ENCODE measurements around the gene MPC1. TPM values are rescaled to one million over a fixed set of nuclear protein-coding genes. Genes with fewer than 3 reads are reported as not detected.
A peak's percentile ranks its signal among the peaks of the same experiment; 100 is the strongest.
"Not testable (repeated sequence)": the region's sequence is repeated elsewhere in the genome, so short reads cannot be mapped to it uniquely, and the experiment has no call there.

MPC1 gene
- polyA plus RNA-seq, 4 donors = 25.9 to 213 (median 115) TPM

DNA sequence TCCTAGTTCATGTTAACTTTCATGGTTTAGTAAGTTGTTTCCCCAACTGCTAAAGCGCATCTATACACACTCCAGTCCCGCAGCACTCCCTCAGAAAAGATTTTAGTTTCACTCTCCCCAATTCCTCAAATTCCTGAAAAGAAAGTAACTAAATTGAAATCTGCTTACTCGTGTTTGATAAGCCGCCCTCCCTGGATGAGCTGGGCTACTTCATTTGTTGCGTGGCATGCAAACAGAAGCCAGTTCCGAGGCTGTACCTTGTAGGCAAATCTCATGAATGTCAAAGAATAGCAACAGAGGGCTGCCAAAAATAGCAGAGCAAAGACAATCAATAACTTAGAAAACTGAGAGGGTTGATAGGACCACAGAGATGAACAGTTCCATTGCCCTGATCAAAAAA lies 16.9 kb downstream of the MPC1 start:
- H3K36me3 ChIP-seq (ENCODE audit: control insufficient read depth in 3 of 3, insufficient read depth in 2 of 3, low read depth in 1 of 3, low read length in 3 of 3) = peaks cover 3 to 22% (median 9%) of the 10 kb centered on the region in 3 donors
- no peaks in the 10 kb centered on the region for H3K4me1 ChIP-seq (ENCODE audit: control insufficient read depth in 3 of 3, insufficient read depth in 2 of 3, low read depth in 1 of 3, low read length in 2 of 3)
- H3K27me3 ChIP-seq (ENCODE audit: control insufficient read depth in 3 of 3, insufficient read depth in 3 of 3, low read length in 3 of 3) = no peaks in the 10 kb centered on the region
- no peak overlapping the region for H3K27ac ChIP-seq (ENCODE audit: low read depth in 1 of 3, low read length in 2 of 3)
- FAIRE-seq = no peak
- WGBS, 3 donors = 85 to 92% (median 87%) methylated on average over 6 of the region's 6 CpGs
- no peaks in the 10 kb centered on the region for H3K9me3 ChIP-seq (ENCODE audit: control insufficient read depth in 2 of 2, insufficient read depth in 1 of 2, low read depth in 1 of 2, low read length in 1 of 2)
- DNase-seq = no peak
- H3K4me3 ChIP-seq (ENCODE audit: low read depth in 1 of 3, low read length in 3 of 3) = no peak overlapping the region

DNA sequence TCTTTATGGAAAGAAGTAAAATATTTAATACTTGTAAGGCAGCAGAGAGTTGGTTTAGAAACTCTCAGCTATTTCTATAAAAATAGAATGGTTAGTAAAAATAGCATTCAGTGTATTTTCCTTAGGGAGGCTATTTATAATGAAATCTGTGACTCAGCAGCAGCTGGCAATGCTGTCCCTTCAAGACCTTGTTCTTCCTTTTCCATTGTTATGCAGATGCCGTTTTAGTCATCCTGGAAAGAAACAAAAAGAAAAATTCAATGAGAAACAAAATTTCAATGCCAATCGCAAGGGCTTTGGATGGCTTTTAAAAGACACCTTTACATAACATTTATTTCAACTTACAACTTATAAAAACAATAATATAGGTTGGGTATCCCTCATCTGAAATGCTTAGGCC lies 17.5 kb downstream of the MPC1 start:
- no peak overlapping the region for H3K27ac ChIP-seq (ENCODE audit: low read depth in 1 of 3, low read length in 2 of 3)
- H3K27me3 ChIP-seq (ENCODE audit: control insufficient read depth in 3 of 3, insufficient read depth in 3 of 3, low read length in 3 of 3) = no peaks in the 10 kb centered on the region
- H3K4me1 ChIP-seq (ENCODE audit: control insufficient read depth in 3 of 3, insufficient read depth in 2 of 3, low read depth in 1 of 3, low read length in 2 of 3) = no peaks in the 10 kb centered on the region
- WGBS, 3 donors = 71 to 86% (median 84%) methylated on average over 2 of the region's 2 CpGs
- FAIRE-seq (no peak), DNase-seq (no peak)
- no peak overlapping the region for H3K4me3 ChIP-seq (ENCODE audit: low read depth in 1 of 3, low read length in 3 of 3)
- H3K9me3 ChIP-seq (ENCODE audit: control insufficient read depth in 2 of 2, insufficient read depth in 1 of 2, low read depth in 1 of 2, low read length in 1 of 2) = no peaks in the 10 kb centered on the region
- H3K36me3 ChIP-seq (ENCODE audit: control insufficient read depth in 3 of 3, insufficient read depth in 2 of 3, low read depth in 1 of 3, low read length in 3 of 3) = peaks cover 3 to 22% (median 9%) of the 10 kb centered on the region in 3 donors

DNA sequence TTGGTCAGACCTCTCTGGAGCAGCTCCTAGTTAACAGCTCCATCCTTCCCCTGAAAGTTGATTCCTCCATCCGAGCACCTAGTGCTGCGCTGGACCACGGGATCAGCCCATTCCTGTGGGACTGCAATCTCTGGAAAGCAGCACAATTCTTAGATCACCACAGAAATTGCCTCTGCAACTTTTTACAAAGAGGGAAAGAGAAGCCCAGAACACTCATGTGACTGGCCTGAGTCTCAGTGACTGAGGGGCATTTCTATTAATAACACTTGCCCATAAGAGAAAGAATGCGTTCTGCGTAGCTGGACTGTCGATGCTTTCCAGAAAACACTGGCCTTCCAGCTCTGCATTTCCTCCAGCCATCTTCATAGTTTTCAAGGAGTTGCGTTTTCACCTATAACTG lies 18.3 kb downstream of the MPC1 start:
- WGBS, 3 donors = 80 to 96% (median 88%) methylated on average over 7 of the region's 7 CpGs
- H3K4me3 ChIP-seq (ENCODE audit: low read depth in 1 of 3, low read length in 3 of 3) = no peak overlapping the region
- no peaks in the 10 kb centered on the region for H3K9me3 ChIP-seq (ENCODE audit: control insufficient read depth in 2 of 2, insufficient read depth in 1 of 2, low read depth in 1 of 2, low read length in 1 of 2)
- no peaks in the 10 kb centered on the region for H3K4me1 ChIP-seq (ENCODE audit: control insufficient read depth in 3 of 3, insufficient read depth in 2 of 3, low read depth in 1 of 3, low read length in 2 of 3)
- peaks cover 3 to 22% (median 9%) of the 10 kb centered on the region in 3 donors for H3K36me3 ChIP-seq (ENCODE audit: control insufficient read depth in 3 of 3, insufficient read depth in 2 of 3, low read depth in 1 of 3, low read length in 3 of 3)
- no peak overlapping the region for H3K27ac ChIP-seq (ENCODE audit: low read depth in 1 of 3, low read length in 2 of 3)
- no peak for FAIRE-seq
- no peak for DNase-seq
- no peaks in the 10 kb centered on the region for H3K27me3 ChIP-seq (ENCODE audit: control insufficient read depth in 3 of 3, insufficient read depth in 3 of 3, low read length in 3 of 3)

DNA sequence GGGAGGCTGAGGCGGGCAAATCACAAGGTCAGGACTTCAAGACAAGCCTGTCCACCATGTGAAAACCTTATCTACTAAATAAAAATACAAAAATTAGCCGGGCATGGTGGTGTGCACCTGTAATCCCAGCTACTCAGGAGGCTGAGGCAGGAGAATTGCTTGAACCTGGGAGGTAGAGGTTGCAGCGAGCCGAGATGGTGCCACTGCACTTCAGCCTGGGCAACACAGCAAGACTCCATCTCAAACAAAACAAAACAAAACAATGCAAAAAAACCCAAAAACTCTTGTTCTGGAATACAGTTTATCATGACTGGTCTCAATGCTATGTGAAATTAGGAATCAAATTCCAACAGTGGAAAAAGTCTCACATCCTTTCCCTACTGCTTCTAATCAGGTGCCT lies 20.3 kb downstream of the MPC1 start:
- H3K27ac ChIP-seq (ENCODE audit: low read depth in 1 of 3, low read length in 2 of 3); H3K4me1 ChIP-seq (ENCODE audit: control insufficient read depth in 3 of 3, insufficient read depth in 2 of 3, low read depth in 1 of 3, low read length in 2 of 3); FAIRE-seq; H3K4me3 ChIP-seq (ENCODE audit: low read depth in 1 of 3, low read length in 3 of 3); DNase-seq; H3K27me3 ChIP-seq (ENCODE audit: control insufficient read depth in 3 of 3, insufficient read depth in 3 of 3, low read length in 3 of 3); H3K9me3 ChIP-seq (ENCODE audit: control insufficient read depth in 2 of 2, insufficient read depth in 1 of 2, low read depth in 1 of 2, low read length in 1 of 2): not testable (repeated sequence)
- WGBS, 3 donors = 94 to 97% (median 96%) methylated on average over 4 of the region's 4 CpGs
- peaks cover 3 to 22% (median 9%) of the 10 kb centered on the region in 3 donors for H3K36me3 ChIP-seq (ENCODE audit: control insufficient read depth in 3 of 3, insufficient read depth in 2 of 3, low read depth in 1 of 3, low read length in 3 of 3)

DNA sequence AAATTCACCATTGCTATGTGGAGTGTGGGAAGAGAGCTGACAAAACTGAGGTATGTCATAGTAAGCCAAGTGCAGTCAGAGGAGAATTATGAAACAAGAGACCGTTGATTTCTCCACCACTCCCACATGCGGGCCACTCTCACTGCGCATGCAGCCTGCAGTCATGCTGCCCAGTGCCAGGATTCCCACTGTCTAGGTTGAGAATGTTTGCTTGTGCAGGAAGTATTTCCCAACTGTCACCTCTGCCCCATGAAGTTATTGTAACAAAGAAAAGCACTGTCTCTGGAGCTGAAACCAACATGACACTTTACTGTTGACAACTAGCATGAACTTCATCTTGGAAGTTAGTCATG lies 21.7 kb downstream of the MPC1 start:
- FAIRE-seq = no peak
- 79 to 88% (median 88%) methylated on average over 3 of the region's 3 CpGs for WGBS, 3 donors

DNA sequence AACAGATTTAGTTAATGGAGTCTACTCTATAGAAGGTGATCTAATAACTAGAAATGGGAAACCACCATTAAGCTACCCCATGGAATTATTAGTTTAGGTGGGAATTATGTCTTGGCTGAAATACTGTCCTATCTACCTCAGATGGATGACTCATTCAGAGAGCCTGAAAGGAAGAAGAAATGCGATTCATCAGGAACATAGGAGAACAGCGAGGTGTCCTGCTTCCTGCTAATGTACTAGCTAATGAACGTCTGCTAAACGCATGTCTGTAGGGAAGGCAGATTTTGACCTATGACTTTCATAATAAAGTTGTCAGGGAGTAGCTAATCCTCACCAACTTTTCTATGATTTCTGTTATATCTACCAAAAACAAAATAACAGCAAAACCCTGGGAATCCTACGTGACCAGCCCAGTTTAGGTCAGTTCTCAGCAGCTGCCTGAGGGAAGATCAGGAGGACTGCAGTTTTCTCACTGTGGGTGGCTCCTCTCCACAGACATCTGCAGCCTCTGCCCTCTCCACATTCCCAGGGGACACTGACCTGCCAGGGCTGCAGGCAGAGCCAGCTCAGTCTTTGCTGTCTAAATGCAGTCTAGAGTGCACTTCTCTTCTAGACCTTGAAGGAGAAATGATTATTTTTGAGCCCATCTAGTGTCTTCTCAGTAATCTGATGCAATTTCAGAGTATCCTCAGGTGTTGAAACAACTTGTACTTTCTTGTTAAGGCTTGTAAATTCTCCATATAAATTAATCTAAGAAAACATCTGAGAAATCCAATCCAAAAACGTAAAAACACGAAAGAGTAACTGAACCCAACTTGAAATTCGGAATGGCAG lies 22.3 kb downstream of the MPC1 start:
- Histone ChIP-seq H3K27ac (ENCODE audit: low read depth in 1 of 3, low read length in 2 of 3) (no peak overlapping the region), H3K36me3 (ENCODE audit: control insufficient read depth in 3 of 3, insufficient read depth in 2 of 3, low read depth in 1 of 3, low read length in 3 of 3) (peaks cover 0 to 20% (median 4%) of the 10 kb centered on the region in 3 donors), H3K4me1 (ENCODE audit: control insufficient read depth in 3 of 3, insufficient read depth in 2 of 3, low read depth in 1 of 3, low read length in 2 of 3) (no peaks in the 10 kb centered on the region), H3K4me3 (ENCODE audit: low read depth in 1 of 3, low read length in 3 of 3) (no peak overlapping the region), H3K27me3 (ENCODE audit: control insufficient read depth in 3 of 3, insufficient read depth in 3 of 3, low read length in 3 of 3) (peaks cover 0 to 3% (median 0%) of the 10 kb centered on the region in 3 donors), H3K9me3 (ENCODE audit: control insufficient read depth in 2 of 2, insufficient read depth in 1 of 2, low read depth in 1 of 2, low read length in 1 of 2) (no peaks in the 10 kb centered on the region)
- 77 to 81% (median 79%) methylated on average over 8 of the region's 8 CpGs for WGBS, 3 donors
- FAIRE-seq (no peak), DNase-seq (no peak)

More for the DNA sequence above, 21.7 kb downstream of the MPC1 start:
- DNase-seq = peak in 1 of 2 donors; percentile 30
- Histone ChIP-seq H3K9me3 (ENCODE audit: control insufficient read depth in 2 of 2, insufficient read depth in 1 of 2, low read depth in 1 of 2, low read length in 1 of 2) (no peaks in the 10 kb centered on the region), H3K36me3 (ENCODE audit: control insufficient read depth in 3 of 3, insufficient read depth in 2 of 3, low read depth in 1 of 3, low read length in 3 of 3) (peaks cover 3 to 22% (median 9%) of the 10 kb centered on the region in 3 donors), H3K4me1 (ENCODE audit: control insufficient read depth in 3 of 3, insufficient read depth in 2 of 3, low read depth in 1 of 3, low read length in 2 of 3) (no peaks in the 10 kb centered on the region), H3K4me3 (ENCODE audit: low read depth in 1 of 3, low read length in 3 of 3) (no peak overlapping the region), H3K27me3 (ENCODE audit: control insufficient read depth in 3 of 3, insufficient read depth in 3 of 3, low read length in 3 of 3) (no peaks in the 10 kb centered on the region), H3K27ac (ENCODE audit: low read depth in 1 of 3, low read length in 2 of 3) (no peak overlapping the region)

DNA sequence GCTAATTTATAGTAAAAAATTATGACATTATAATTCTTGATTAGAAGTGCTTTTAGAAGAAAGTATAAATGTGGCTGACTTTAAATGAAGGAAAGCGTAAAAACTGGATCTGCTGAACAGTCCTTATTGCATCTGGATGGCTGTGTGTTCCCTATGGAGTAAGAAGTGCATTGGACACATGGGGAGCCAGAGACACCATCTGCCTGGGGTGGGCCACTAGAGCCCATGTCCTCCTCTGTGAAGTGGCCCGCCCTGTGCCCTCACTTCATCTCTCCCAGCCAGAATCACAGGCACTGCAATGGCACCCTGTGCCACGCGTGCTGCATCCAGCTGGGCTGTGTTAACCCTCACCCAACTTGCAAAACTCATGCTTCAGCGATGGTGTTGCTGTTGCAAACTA lies 27.2 kb downstream of the MPC1 start:
- H3K9me3 ChIP-seq (ENCODE audit: control insufficient read depth in 2 of 2, insufficient read depth in 1 of 2, low read depth in 1 of 2, low read length in 1 of 2) = peaks cover 0 to 4% of the 10 kb centered on the region in 2 donors
- no peak for FAIRE-seq
- H3K27me3 ChIP-seq (ENCODE audit: control insufficient read depth in 3 of 3, insufficient read depth in 3 of 3, low read length in 3 of 3) = peaks cover 0 to 3% (median 0%) of the 10 kb centered on the region in 3 donors
- peaks cover 0 to 3% (median 0%) of the 10 kb centered on the region in 3 donors for H3K4me1 ChIP-seq (ENCODE audit: control insufficient read depth in 3 of 3, insufficient read depth in 2 of 3, low read depth in 1 of 3, low read length in 2 of 3)
- no peaks in the 10 kb centered on the region for H3K36me3 ChIP-seq (ENCODE audit: control insufficient read depth in 3 of 3, insufficient read depth in 2 of 3, low read depth in 1 of 3, low read length in 3 of 3)
- DNase-seq = no peak
- no peak overlapping the region for H3K27ac ChIP-seq (ENCODE audit: low read depth in 1 of 3, low read length in 2 of 3)
- H3K4me3 ChIP-seq (ENCODE audit: low read depth in 1 of 3, low read length in 3 of 3) = no peak overlapping the region
- WGBS, 3 donors = 70 to 94% (median 75%) methylated on average over 5 of the region's 5 CpGs

DNA sequence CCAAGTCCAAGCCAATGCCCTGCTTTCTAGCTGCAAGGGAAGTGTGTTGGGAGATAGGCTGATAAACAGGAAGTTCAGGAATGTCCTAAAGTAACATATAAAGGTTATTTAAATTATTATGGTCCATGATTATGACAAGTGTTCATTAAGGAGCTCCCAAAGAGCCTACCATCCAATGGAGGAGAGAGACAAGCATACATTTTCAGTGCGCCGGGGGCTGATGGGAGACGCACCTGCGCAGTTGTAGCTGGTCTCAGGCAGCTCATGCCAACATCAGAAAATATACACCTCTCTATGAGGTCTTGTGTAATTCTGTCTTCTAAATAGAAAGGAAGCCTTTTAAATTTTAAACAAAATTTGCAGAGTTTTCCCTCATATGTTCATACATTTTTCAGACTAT lies 27.8 kb downstream of the MPC1 start:
- peaks cover 0 to 3% (median 0%) of the 10 kb centered on the region in 3 donors for H3K4me1 ChIP-seq (ENCODE audit: control insufficient read depth in 3 of 3, insufficient read depth in 2 of 3, low read depth in 1 of 3, low read length in 2 of 3)
- no peaks in the 10 kb centered on the region for H3K36me3 ChIP-seq (ENCODE audit: control insufficient read depth in 3 of 3, insufficient read depth in 2 of 3, low read depth in 1 of 3, low read length in 3 of 3)
- peaks cover 0 to 3% (median 0%) of the 10 kb centered on the region in 3 donors for H3K27me3 ChIP-seq (ENCODE audit: control insufficient read depth in 3 of 3, insufficient read depth in 3 of 3, low read length in 3 of 3)
- WGBS, 3 donors = 97 to 100% (median 99%) methylated on average over 4 of the region's 4 CpGs
- H3K4me3 ChIP-seq (ENCODE audit: low read depth in 1 of 3, low read length in 3 of 3) = no peak overlapping the region
- no peak overlapping the region for H3K27ac ChIP-seq (ENCODE audit: low read depth in 1 of 3, low read length in 2 of 3)
- peaks cover 0 to 4% of the 10 kb centered on the region in 2 donors for H3K9me3 ChIP-seq (ENCODE audit: control insufficient read depth in 2 of 2, insufficient read depth in 1 of 2, low read depth in 1 of 2, low read length in 1 of 2)
- no peak for FAIRE-seq
- no peak for DNase-seq

Measured in small intestine (tissue), 7 donors.